Gastroesophageal sphincter (tissue), 4 donors: ENCODE measurements around the gene PDLIM3. TPM values are rescaled to one million over a fixed set of nuclear protein-coding genes. Genes with fewer than 3 reads are reported as not detected.

Experiments used
- ATAC-seq: fragments of 150-250 bp; one replicate; pipeline ENCODE4 v1.9.1; 2016; ENCODE audit warnings: mild to moderate bottlenecking, moderate library complexity
- H3K27ac ChIP-seq, 4 donors: fragments of 200-600 bp; sonication (generic) in 3 of 4; 1 replicate in 3 of 4; 2 replicates in 1 of 4; pipeline ENCODE4 v1.5.1; 2016 to 2019
- H3K27me3 ChIP-seq: fragments of 200-600 bp; sonication (generic); one replicate; pipeline ENCODE4 v1.5.1; 2019
- H3K36me3 ChIP-seq, 2 donors: fragments of 200-600 bp; sonication (generic); one replicate each; pipeline ENCODE4 v1.5.1; 2019; ENCODE audit warnings: control low read depth in 1 of 2
- H3K4me1 ChIP-seq, 3 donors: fragments of 200-600 bp; sonication (generic); 1 replicate in 2 of 3; 2 replicates in 1 of 3; pipeline ENCODE4 v1.5.1; 2016 to 2019; ENCODE audit warnings: control low read depth in 2 of 3
- H3K4me3 ChIP-seq, 2 donors: fragments of 200-600 bp; sonication (generic); one replicate each; pipeline ENCODE4 v1.5.1; 2019; ENCODE audit warnings: mild to moderate bottlenecking in 1 of 2, moderate library complexity in 1 of 2
- H3K9me3 ChIP-seq, 3 donors: fragments of 200-600 bp; sonication (generic); one replicate each; pipeline ENCODE4 v1.5.1; 2017 to 2019; ENCODE audit warnings: control low read depth in 2 of 3
- CTCF ChIP-seq, 4 experiments: fragments of 200-600 bp in 2 of 4; fragments of 450-650 bp in 2 of 4; sonication (generic) in 1 of 4; IDR thresholded peaks; one replicate each; pipeline ENCODE4 v1.5.1; 2017 to 2019; ENCODE audit warnings: antibody characterized with exemption in 4 of 4, mild to moderate bottlenecking in 2 of 4, moderate library complexity in 2 of 4
- EP300 ChIP-seq: sonication (generic); formaldehyde crosslinking; IDR thresholded peaks from one replicate; pipeline ENCODE4 v1.6.1; 2017; ENCODE audit warnings: antibody characterized with exemption, mild to moderate bottlenecking
- POLR2A ChIP-seq, 2 donors: fragments of 450-650 bp; IDR thresholded peaks; one replicate each; pipeline ENCODE4 v1.6.1; 2017; ENCODE audit warnings: antibody characterized with exemption in 2 of 2, mild to moderate bottlenecking in 2 of 2, moderate library complexity in 1 of 2
- POLR2AphosphoS5 ChIP-seq: sonication (generic); formaldehyde crosslinking; IDR thresholded peaks from one replicate; pipeline ENCODE4 v1.6.1; 2017; ENCODE audit warnings: antibody characterized with exemption
- WGBS, 2 donors: methylation state at CpG; one replicate each; pipeline ENCODE4 v1.1.5; 2018; ENCODE audit warnings: low coverage in 1 of 2; 5-methylcytosine and 5-hydroxymethylcytosine counted together
- total RNA-seq, 4 donors: library from RNA; depleted of rRNA; stranded (reverse); fragments of >200 nt; gene quantifications; one replicate each; pipeline ENCODE4 v1.1.0, GENCODE V29; 2016

PDLIM3 gene
- total RNA-seq, 4 donors from 2014 or later = 1,505 to 2,123 (median 1,752) TPM

GRCh38 chr4:185567381-185568376 is 32.4 kb upstream of the PDLIM3 start:
- Histone ChIP-seq H3K4me1 (peaks cover 19 to 63% (median 22%) of the 10 kb centered on the region in 3 donors), H3K27me3 (no peaks in the 10 kb centered on the region), H3K27ac (peak overlapping the region; percentile 88 to 95 (median 90)), H3K9me3 (no peaks in the 10 kb centered on the region), H3K36me3 (no peaks in the 10 kb centered on the region), H3K4me3 (peak overlapping the region in 1 of 2 donors; percentile 22)
- no peak for TF ChIP-seq POLR2A (IDR thresholded peaks at IDR 0.05)
- TF ChIP-seq CTCF (IDR thresholded peaks at IDR 0.05) = no peak
- TF ChIP-seq EP300 = peak; percentile 40
- TF ChIP-seq POLR2AphosphoS5 = peak; percentile 33
- WGBS, 2 donors = 6 to 23% methylated on average over 13 to 20 of the region's 21 CpGs
- ATAC-seq = peak; percentile 71

GRCh38 chr4:185566972-185567371 is 31.7 kb upstream of the PDLIM3 start:
- peak overlapping the region in 1 of 2 donors; percentile 22 for H3K4me3 ChIP-seq

GRCh38 chr4:185566425-185566824 is 31.1 kb upstream of the PDLIM3 start:
- 6 to 16% methylated on average over 2 to 6 of the region's 8 CpGs for WGBS, 2 donors
- Histone ChIP-seq H3K4me1 (peaks cover 19 to 63% (median 22%) of the 10 kb centered on the region in 3 donors), H3K36me3 (no peaks in the 10 kb centered on the region), H3K9me3 (no peaks in the 10 kb centered on the region), H3K4me3 (no peak overlapping the region), H3K27me3 (no peaks in the 10 kb centered on the region), H3K27ac (peak overlapping the region; percentile 88 to 95 (median 90))
- no peak for TF ChIP-seq CTCF (IDR thresholded peaks at IDR 0.05)
- TF ChIP-seq POLR2AphosphoS5 = no peak
- TF ChIP-seq EP300 = no peak
- no peak for TF ChIP-seq POLR2A (IDR thresholded peaks at IDR 0.05)
- ATAC-seq = no peak

More at GRCh38 chr4:185566972-185567371, 31.7 kb upstream of the PDLIM3 start:
- Histone ChIP-seq H3K9me3 (no peaks in the 10 kb centered on the region), H3K36me3 (no peaks in the 10 kb centered on the region), H3K27ac (peak overlapping the region; percentile 88 to 95 (median 90)), H3K27me3 (no peaks in the 10 kb centered on the region), H3K4me1 (peaks cover 19 to 63% (median 22%) of the 10 kb centered on the region in 3 donors)
- ATAC-seq = peak; percentile 83
- 0 to 19% methylated on average over 1 of the region's 1 CpG for WGBS, 2 donors
- peak; percentile 69 for TF ChIP-seq POLR2AphosphoS5
- no peak for TF ChIP-seq CTCF (IDR thresholded peaks at IDR 0.05)
- TF ChIP-seq EP300 = peak; percentile 33
- TF ChIP-seq POLR2A (IDR thresholded peaks at IDR 0.05) = no peak

- Histone ChIP-seq H3K4me3 (no peak overlapping the region), H3K27me3 (no peaks in the 10 kb centered on the region), H3K4me1 (peaks cover 19 to 63% (median 22%) of the 10 kb centered on the region in 3 donors), H3K9me3 (no peaks in the 10 kb centered on the region), H3K36me3 (no peaks in the 10 kb centered on the region), H3K27ac (peak overlapping the region; percentile 88 to 95 (median 90))
- no peak for ATAC-seq
- 81% methylated on average over 2 of the region's 3 CpGs; no CpG with 5 or more reads in 1 of the 2 donors for WGBS, 2 donors
- TF ChIP-seq CTCF (IDR thresholded peaks at IDR 0.05) (no peak), EP300 (no peak), POLR2A (IDR thresholded peaks at IDR 0.05) (no peak), POLR2AphosphoS5 (no peak)
These were observed 30.4 kb upstream of the PDLIM3 start for GRCh38 chr4:185565696-185566095.
